Measurements from ENCODE around the gene SNX13. TPM values are rescaled to one million over a fixed set of nuclear protein-coding genes. Genes with fewer than 3 reads are reported as not detected.
"Not testable (repeated sequence)": the region's sequence is repeated elsewhere in the genome, so short reads cannot be mapped to it uniquely, and the experiment has no call there.

Gene SNX13
- total RNA-seq, 1 donor from 2014 or later, result 65.8 TPM

DNA sequence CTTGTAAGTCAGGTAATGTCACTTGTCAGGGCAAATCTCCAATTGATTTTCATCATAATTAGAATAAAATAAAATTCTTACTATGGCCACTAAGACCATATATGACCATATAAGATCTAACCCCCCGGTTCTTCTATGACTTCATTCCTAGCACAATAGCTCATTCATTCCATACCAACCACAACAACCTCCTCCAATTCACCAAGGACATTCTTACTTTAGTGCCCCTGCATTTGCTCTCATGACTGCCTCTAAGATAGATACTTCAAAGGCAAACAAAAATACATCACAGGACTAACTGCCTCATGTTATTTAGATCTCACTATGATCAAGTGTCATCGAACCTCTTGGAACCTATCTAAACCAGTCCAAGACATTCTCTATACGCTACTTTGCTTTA is 90.8 kb downstream of the SNX13 start:
- DNase-seq (ENCODE audit: low spot score), result no peak

DNA sequence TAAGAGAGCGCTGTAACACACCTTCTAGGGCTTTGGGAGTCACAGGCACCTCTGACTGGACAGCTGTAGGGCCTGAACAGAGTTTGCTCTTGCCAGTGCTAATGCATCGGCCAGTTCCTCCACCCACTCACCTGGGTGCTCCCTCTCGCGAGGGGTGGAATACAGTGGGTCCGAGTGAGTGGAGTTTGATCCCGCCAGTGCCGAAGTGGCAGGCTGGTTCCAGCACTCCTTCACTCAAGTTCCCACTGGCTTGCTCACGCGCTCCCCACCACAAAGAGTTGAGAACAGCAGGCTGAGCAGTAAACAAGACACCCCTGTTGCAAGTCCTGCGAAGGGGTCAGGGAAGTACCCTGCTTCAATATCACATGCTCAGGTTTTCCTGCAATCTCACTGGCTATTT is 91.8 kb downstream of the SNX13 start:
- no peak for DNase-seq (ENCODE audit: low spot score)

DNA sequence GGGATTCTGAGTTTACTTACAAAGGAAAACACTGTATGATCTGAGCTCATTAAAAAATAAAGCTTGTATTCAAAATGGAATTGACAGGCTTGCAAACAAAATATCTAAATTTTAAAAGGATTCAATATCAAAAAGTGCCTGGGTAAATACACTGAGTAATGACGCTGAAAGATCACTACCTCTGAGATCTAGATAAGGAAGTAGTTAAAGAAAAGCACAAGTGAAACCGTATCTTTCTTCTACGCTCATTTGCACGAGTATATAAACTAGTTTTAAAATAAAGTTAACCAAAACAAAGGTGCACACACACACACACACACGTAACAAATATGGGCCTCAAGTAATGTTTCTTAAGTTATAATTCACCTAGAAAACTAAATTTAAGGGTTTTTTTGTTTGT is 93.4 kb downstream of the SNX13 start:
- no peak for DNase-seq (ENCODE audit: low spot score)

DNA sequence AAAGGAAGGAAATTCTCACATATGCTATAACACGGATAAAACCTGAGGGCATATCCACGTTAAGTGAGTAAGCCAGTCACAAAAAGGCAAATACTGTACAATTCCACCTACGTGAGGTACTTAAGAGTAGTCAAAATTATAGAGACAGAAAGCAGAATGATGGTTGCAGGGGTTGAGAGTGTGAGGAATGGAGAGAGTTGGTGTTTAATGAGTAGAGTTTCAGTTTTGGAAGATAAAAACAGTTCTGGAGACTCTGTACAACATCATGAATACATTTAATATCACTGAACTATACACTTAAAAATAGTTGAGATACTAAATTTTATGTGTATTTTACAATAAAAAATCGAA is 95.1 kb downstream of the SNX13 start:
- no peak for DNase-seq (ENCODE audit: low spot score)

DNA sequence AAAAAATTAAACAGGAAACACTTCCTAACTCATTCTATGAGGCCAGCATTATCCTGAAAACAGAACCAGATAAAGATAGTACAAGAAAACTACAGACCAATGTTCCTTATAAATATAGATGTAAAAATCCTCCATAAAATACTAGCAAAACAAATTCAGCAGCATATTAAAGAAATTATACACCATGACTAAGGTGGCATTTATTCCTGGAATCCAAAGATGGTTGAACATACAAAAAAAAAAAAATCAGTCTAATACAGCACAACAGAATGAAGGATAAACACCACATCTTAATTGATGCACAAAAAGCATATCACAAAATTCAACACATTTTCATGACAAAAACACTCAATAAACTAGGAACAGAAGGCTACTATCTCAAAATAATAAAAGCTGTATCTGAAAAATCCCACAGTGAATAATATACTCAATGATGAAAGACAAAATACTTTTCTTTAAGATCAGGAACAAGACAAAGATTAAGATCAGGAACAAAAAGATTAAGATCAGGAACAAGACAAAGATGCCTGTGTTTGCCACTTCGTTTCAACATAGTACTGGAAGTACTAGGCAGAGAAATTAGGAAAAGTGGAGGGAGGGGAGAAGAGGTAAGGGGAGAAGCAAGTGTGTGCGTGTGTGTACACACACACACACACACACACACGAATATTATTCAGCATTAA is 95.6 kb downstream of the SNX13 start:
- no peak for DNase-seq (ENCODE audit: low spot score)

DNA sequence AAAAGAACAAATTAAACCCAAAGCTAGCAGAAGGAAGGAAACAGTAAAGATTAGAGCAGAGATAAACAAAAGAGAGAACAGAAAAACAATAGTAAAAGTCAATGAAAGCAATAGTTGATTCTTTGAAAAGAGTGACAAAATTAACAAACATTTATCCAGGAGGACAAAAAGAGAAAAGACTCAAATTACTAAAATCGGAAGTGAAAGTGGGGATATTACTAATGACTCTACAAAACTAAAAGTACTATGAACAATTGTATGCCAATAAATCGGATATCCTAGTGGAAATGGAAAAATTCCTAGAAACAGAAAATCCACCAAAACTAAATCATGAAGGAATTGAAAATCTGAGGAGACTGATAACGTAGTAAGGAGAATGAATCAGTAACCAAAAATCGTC is 96.3 kb downstream of the SNX13 start:
- no peak for DNase-seq (ENCODE audit: low spot score)

DNA sequence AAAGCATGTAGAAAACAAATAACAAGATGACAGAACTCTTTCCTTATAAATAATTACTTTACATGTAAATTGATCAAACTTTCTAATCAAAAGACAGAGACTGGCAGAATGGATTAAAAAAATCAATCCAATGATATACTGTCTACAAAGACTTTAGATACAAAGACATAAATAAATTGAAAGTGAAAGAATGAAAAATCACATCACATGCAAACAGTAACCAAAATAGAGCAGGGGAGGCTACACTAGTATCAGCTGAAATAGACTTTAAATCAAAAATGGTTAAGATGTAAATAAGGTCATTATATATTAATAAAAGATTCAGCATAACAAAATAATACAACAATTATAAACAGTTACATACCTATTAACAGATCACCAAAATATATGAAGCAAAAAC is 97.3 kb downstream of the SNX13 start:
- no peak for DNase-seq (ENCODE audit: low spot score)

DNA sequence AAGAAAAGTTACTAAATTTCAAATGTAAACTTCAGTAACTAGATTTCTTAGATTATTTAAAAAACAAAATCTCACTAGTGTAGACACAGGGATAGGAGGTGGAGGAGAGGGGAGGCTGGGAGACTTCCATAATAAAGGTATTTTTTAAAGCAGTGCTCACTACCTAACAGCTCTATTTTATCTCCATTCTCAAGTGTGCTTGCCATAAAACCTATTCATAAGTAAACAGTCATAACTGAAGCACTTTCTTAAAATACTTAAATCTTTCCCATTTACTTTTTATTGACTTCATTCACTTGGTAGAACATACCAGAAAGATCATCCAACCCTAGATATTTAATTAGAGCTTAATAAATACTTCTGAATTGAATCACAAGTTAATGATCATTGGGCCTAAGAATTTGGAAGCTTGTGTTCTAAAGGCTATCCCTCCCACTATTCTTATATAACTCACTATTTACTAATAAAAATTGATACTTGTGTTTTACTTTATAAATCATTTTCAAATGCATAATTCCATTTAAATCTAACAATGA is 107.4 kb downstream of the SNX13 start:
- no peak for DNase-seq (ENCODE audit: low spot score)

DNA sequence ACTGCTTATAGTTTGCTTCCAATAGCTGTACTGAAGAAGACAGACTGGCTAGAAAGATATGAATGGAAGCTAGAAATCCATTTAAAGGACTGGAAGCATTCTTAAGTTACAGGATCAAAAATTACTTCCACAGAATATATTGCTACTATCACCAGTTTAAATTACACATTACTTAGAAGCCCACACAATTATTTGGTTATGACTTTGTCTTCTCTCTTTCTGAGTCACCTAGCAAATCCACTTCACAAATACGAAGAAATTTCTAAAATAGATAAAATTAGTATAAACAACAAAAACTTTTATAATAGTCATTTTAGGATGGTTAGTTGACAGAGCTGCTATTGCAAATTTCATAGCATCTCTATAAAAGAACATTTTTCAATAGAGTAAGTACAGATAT is 108.1 kb downstream of the SNX13 start:
- no peak for DNase-seq (ENCODE audit: low spot score)

DNA sequence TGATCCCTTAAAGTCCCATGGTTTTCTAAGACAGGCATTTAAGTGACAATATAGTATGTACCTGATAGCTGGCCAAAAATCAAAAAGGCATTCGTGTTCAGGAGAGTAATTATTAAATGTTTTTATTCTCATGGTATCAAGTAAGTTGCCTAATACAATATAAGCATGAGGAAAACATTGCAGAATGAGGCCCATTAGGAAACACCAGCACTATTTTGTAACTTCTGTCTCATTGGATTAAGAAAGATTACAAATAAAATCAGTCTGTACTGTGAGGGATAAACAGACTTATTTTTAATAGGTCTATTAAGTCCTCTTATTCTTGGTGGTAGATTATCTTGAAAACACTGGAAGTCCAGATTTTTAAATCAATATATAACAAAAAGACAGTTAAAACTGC is 110.1 kb downstream of the SNX13 start:
- no peak for DNase-seq (ENCODE audit: low spot score)

DNA sequence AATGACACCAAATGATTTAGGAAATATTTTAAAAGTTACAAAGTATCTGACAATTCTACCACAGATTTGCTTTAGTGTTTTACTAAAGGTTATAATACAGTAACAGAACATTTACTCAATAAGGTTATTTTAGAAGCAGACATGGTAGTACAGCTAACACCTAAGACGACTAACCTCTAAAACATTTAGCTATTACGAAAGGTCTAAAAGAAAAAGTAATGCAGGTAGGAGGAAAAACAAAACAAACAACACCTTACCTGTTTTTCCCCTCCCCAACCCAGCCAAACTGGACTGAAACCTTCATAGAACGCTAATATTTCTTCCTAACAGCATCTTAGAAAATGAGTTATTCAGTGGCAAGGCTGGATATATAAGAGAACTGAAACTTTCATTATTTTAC is 111.3 kb downstream of the SNX13 start:
- no peak for DNase-seq (ENCODE audit: low spot score)

DNA sequence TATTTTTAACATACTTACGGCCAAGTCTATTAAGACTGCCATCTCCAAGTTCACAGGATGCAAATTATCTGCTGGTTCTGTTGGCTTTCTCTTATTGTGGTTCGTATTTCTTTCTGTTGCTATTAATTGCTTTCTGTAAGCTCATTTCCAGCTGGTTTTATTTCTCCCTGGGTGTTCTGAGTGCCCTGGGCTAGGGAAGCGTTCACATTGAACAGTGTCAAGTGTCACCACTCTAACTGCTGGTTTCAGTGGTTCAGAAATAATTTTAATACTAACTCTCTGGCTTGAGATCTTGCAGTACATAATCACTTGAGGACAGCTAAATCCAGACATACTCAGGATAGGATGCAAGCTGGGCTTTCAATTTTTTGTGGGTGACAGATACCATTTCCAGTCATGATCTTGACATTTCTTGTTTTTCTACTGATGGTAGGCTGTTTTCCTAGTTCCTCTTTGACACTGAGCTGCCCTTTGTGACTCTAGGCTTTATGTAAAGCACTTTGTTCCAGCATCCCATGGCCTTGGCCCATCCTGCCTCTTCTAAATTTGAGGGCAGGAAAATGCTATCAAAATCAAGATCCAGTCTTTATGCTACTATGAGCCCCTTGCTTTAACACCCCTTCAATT is 117.6 kb downstream of the SNX13 start:
- DNase-seq (ENCODE audit: low spot score), result no peak

DNA sequence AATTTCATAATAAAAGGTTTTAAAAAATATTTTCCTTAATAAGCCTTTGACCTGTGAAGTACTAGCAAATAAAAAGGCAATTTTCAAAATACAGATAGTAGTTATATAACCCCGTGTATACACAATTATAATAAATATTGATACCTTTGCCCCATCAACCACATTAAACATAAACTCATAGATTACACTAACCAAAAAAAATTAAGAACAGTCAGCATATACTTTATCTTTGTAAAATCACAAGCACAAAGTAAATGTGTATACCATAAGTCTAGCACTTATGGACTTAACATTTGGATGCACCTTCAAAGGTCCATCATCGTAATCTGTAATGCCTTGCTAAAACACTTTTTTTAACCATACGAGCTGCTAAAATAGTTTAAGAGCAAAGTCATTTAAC is 123.4 kb downstream of the SNX13 start:
- no peak for DNase-seq (ENCODE audit: low spot score)

DNA sequence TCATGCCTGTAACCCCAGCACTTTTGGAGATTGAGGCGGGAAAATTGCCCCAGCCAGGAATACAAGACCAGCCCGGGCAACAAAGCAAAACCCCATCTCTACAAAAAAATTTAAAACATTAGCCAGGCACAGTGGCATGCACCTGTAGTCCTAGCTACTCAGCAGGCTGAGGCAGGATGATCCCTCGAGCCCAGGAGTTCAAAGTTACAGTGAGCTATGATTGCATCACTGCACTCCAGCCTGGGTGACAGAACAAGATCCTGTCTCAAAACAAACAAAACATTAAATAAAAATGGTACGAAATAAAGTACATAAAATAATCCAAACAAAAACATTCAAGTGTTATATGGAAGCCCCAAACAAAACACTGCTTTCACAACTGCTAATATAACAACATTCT is 125.0 kb downstream of the SNX13 start:
- no peak for DNase-seq (ENCODE audit: low spot score)

DNA sequence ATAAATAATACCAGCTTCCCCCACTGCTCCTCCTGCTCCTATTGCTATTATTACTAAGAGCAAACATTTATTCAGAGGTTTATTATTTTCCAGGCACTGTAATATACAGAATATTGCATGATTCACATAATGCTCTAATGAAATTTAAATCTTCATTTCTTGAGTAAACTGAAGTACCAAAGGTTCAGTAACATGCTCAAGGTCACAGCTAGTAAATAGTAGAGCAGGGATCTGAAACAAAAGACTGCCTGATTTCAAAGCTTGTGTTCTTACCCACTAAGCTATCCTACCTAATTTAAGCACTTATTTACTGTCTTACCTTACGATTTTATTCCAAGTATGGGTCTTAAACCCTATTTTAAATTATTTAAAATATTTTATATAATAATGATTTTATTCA is 126.2 kb downstream of the SNX13 start:
- DNase-seq (ENCODE audit: low spot score), result no peak

DNA sequence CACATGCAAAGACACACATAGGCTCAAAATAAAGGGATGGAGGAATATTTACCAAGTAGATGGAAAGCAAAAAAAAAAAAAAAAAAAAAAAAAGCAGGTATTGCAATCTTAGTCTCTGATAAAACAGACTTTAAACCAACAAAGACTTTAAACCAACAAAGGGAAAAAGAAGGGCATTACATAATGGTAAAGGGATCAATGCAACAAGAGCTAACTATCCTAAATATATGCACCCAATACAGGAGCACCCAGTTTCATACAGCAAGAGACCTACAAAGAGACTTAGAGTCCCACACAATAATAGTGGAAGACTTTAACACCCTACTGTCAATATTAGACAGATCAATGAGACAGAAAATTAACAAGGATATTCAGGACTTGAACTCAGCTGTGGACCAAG is 131.1 kb downstream of the SNX13 start:
- DNase-seq (ENCODE audit: low spot score), result not testable (repeated sequence)

DNA sequence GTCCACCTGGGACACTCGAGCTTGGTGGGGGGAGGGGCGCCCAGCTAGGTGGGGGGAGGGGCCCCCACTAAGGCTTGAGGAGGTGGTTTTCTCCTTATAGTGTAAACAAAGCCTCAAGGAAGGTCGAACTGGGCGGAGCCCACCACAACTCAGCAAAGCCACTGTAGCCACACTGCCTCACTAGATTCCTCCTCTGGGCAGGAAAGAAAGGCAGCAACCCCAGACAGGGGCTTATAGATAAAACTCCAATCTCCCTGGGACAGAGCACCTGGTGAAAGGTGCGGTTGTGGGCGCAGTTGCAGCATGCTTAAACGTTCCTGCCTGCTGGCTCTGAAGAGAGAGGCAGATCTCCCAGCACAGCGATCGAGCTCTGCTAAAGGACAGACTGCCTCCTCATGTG is 133.1 kb downstream of the SNX13 start:
- no peak for DNase-seq (ENCODE audit: low spot score)

DNA sequence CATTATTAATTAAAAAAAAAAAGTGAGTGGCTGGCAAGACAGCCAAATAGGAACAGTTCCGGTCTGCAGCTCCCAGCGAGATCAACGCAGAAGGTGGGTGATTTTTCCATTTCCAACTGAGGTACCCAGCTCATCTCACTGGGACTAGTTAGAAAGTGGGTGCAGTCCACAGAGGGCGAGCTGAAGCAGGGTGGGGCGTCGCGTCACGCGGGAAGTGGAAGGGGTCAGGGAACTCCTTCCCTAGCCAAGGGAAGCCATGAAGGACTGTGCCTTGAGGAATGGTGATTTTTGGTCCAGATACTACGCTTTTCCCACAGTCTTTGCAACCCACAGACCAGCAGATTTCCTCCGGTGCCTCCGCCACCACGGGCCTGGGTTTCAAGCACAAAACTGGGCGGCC is 133.7 kb downstream of the SNX13 start:
- DNase-seq (ENCODE audit: low spot score), result no peak

DNA sequence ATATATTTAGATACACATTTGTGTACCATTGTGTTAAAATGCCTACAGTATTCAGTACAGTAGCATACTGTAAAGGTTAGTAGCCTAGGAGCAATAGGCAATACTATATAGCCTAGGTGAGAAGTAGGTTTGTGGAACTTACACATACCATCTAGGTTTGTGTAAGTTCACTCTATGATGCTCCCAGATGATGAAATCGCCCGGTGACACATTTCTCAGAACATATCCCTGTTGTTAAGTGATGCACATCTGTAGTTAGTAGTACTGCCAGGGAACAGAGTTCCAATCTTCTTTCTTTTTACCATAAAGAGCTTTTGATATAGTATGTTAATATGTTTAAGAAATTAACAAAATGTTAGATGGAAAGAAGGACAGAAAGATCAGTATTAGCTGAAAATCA is 138.2 kb downstream of the SNX13 start:
- DNase-seq (ENCODE audit: low spot score), result no peak

DNA sequence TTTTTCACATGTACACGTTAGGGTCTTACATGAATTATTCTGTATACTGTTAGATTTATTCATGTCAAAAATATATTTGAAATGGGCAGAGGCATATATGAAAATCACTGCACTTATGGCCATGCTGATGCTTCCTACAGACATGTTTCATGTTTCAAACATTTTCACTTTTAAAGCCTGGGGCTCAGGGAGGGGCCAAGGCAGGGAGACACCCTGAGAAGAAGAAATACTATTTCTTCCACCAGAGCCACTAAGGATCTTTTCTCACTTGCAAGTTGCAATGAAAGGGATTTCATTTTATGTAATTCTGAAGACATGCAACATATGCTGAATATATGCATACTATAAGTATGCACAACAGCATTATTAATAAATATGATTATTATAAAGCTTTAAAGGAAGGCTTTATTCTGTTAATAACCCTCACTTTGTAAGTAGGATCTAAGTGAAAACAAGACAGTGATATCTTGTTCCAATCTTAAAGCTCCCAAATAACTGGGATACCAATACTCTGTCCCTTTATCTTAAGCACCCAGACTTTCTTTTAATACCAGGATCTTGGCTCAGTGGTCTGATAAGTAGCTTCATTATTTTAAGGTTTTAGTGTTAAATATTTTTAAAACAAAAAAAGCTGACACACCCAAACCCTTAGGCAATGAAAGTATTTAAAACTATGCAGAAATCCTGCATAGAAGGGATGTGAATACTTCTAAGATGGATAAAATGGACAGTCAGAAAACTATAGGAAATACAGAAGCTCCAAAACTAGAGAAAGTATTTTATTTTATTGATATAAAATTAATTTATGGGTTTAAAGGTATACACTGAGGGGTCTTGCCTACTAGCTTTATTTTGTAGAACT is 148.0 kb downstream of the SNX13 start:
- DNase-seq (ENCODE audit: low spot score), result no peak

DNA sequence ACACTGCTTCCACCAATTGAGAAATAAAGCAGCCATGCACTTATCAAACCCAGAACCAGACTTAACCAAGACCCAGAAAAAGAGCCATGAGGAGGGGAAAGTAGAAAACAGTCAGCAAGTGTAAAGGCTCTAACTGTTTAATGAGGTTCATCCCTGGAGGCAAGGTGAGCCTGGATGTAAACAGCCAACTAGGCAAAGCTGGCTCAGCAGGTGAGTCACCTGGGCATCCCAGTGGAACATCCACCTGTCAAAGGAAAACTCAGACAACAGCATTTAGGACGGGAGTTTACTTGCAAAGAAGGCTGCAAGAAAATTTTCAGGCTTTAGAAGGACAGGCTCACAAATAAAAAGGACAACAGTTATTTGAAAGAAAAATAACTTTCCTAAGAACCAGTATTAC is 153.0 kb downstream of the SNX13 start:
- no peak for DNase-seq (ENCODE audit: low spot score)

DNA sequence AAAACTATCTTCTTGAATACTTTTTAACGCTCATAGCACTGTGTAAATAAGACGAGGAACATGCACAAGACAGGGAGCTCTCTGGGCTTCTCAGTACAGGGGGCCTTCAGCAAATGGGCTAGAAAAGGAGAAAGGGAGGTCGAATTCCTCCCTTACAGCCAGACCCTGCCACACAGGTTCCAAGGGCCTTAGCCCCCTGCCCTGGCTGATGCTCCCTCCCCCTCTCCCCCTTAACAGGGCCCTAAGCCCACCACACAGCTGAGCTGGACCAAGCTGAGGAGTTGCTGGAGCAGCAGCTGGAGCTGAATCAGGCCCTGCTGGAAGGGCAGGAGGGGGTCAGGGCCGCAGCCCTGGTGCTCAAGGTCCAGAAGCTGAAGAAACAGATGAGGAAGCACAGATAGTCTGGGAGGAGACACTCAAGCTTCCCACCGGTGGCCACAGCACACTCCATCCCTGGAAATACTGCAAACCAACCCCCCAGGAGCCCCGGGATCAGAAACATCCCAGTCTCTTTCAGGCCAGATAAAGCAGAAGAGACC is 153.9 kb downstream of the SNX13 start:
- no peak for DNase-seq (ENCODE audit: low spot score)

All from mesenteric fat pad (tissue), 1 donor.